Hematopoietic multipotent progenitor cell treated with erythropoietin and hydrocortisone succinate and interleukin-3 and kit ligand, for 8 days (in vitro differentiated cells): ENCODE measurements around the gene EFNA2.
"Not testable (repeated sequence)": the region's sequence is repeated elsewhere in the genome, so short reads cannot be mapped to it uniquely, and the experiment has no call there.

ENCODE experiments used
- DNase-seq: peaks from one replicate; pipeline ENCODE4 v3.0.0-alpha.2; 2015

Gene EFNA2

DNA sequence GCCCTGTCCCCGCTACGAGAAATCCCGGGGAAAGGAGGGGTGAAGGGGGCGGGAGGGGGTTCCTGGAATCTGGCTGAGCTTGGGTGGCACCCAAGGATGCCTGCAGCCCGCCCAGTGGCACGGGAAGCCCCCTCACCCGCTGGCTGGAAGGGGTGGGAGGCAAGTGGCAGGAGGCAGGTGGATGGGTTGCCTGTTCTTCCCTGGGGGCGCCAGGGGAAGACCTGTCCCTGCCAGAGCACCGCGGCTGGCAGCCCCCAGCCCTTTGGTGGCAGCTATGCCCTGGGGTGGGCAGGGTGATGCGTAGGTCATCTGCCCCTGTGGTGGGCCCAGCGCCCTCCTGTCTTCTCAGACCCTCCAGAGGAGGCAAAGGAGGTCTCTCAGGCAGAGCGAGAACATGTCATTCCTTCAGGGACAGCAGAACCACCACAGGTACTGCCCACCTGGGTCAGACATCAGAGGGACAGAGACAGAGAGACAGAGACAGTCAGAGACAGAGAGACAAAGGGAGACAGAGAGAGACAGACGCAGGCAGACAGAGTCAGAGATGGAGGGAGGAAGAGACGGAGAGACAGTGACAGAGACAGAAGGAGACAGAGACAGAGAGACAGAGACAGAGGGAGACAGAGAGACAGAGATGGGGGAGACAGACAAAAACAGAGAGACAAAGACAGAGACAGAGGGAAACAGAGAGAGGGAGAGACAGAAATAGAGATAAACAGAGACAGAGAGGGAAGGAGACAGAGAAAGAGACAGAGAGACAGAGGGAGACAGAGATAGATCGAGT is 36.7 kb downstream of the EFNA2 start:
- DNase-seq: no peak

DNA sequence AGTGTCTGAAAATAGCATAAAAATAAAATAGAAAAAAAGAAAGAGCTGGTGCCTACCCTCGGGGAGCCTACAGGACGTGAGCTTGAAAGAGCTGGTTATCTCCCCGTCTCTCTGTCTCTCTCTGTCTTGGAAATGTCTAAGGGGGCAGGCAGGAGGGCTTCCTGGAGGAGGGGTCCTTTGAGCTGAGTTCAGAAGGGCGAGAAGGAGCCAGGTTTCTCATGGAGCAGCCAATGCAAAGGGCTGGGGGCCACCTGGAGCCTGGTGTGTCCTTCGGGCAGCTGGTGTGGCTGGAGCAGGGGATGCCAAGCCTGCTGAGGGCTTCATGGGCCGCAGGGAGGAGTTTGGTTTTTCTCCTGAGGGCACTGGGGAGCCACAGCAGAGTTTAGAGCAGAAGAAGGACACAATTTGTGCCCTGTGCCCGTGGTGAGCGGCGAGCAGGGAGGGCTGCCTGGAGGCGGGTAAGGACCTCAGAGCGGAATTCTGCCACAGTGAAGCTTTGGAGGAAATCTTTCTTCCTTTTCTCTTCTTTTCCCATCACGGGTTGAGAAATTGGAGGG is 38.7 kb downstream of the EFNA2 start:
- DNase-seq: no peak

DNA sequence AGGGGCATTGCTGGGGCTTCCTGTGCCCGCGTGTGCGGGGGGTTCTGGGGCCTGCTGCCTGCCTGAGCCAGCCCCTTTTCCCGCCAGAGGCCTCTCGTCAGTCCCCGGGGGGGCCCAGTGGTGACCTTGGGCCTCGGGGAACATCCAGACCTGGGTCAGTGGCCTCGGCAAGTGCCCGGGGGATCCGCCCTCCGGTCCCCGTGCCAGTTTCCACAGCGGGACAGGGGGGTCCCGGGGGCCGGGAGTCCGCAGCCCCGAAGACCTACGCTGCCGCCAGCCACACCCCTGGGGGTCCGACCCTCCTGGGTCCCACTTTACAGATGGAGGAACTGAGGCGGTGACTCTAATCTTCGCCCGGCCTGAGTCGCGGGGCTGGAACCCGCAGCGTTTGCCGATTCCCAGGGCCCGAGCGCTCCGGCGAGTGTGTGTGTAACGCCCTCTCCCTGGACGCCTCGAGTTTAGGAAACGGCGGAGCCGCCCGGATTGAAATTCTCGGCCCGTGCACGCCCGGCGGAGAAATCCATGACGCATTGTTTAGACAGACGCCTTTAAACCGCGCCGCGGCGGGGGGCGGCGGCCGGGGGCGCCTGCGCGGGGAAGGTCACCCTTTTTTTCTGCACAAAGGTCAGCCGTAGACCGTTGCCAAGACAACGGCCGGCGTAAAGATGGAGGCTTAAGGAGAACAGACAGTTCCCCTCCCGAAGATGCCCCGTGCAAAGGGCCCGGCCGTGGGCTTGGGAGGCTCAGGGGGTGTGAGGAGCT is 39.3 kb downstream of the EFNA2 start:
- DNase-seq: peak; percentile 4

DNA sequence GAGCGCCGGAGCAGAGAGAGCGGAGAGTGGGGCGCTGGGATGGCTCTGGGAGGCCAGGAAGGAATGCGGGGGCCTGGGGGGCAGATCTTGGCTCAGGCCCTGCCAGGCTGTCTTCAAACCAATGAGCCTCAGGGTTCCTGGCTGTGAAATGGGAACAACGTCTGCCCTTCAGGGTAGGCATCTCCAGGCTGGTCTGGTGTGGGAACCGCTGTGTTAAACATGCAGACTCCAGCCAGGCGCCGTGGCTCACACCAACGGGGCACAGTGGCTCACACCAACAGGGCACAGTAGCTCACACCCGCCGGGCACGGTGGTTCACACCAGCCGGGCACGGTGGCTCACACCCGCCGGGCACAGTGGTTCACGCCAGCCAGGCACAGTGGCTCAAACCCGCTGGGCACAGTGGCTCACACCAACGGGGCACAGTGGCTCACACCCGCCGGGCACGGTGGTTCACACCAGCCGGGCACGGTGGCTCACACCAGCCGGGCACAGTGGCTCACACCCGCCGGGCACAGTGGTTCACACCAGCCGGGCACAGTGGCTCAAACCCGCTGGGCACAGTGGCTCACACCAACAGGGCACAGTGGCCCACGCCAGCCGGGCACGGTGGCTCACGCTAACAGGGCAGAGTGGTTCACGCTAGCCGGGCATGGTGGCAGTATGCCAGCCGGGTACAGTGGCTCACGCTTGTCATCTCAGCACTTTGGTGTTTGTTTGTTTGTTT is 40.1 kb downstream of the EFNA2 start:
- no peak for DNase-seq

DNA sequence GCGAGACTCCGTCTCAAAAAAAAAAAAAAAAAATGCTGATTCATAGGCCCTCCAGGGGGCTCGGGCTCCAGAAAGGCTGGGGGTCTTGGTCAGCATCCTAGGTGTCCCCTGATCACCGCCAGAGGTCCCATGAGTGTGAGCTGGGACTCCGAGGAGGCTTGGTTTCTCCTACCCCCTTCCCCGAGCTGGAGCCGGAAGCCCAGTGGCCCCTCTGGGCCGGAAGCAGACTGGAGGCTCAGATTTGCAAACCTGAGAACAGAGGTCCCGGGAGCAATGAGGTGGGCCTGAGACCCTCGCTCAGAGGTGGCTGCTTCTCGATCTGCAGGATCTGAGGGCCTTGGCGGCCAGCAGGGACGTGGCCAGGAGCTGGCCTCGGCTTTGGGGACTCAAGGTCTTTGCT is 41.5 kb downstream of the EFNA2 start:
- no peak for DNase-seq

DNA sequence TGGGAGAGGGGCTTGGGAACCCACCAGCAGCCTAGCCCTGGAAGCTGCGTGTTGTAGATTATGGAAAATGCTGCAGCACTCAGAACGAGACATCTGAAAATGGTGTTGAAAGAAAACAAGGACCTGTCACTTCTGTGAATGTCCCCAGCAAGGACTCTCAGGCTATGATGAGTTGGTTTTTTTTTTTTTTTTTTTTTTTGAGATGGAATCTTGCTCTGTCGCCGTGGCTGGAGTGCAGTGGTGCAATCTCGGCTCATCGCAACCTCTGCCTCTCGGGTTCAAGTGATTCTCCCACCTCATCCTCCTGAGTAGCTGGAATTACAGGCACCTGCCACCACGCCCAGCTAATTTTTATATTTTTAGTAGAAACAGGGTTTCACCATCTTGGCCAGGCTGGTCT is 46.5 kb downstream of the EFNA2 start:
- not testable (repeated sequence) for DNase-seq

DNA sequence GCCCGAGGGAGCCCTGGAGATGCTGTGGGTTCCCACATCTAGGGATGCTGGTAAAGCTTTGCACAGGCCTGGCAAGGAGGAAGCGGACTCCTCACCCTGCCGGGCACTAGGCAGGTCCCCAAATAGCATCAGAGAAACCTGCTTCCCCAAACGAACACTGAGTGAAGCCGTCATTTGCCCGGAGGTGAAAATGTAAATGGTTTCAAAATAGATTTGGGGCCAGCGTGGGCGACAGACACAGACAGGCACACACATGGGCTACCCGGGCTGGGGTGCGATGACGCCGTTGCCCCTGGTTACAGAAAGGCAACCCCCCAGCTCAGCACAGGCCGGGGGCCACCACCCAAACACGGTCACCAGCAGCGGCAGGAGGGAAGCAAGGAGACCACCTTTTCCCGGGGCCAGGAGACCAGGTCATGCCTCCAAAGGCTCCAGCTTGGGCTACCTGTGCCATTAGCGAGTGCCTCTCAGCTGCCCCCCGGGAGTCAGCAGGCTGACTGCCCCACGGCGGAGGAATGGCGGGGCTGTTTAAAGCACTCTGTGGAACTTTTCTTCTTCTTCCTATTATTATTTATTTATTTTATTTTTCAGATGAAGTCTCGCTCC is 50.5 kb downstream of the EFNA2 start:
- DNase-seq: no peak

DNA sequence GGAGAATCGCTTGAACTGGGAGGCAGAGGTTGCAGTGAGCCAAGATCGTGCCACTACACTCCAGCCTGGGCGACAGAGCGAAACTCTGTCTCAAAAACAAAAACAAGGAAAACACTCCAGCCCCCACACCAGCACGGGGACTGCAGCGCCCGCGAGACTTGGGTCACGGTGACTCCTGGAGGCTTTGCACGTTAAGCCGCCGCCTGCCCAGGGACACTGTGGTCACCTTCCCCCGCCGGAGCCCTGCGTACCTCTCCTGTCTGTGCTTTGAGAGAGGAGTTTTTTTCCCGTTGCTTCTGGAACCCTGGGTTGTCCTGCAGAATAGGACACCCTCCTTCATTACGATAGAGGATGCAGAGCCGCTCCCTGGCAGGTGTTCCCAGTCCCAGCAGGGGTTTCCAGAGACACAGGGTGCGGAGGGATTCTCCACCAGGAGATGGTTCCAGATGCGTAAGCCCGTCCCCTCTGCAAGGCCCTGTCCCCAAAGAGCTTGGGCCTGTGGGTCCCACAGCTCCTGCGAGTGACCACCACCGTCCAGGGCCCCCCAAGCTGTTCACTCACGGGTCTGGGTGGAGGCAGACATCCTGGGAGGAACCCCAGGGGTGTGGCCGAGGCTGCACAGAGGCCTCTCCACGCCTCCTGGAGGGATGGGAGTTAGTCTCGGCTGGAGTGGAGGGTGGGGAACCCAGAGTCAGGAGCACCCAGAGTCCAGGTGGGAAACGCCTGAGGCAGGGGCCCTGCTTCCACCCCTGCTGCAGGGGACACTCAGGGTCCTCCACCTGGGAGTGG is 55.2 kb downstream of the EFNA2 start:
- no peak for DNase-seq

DNA sequence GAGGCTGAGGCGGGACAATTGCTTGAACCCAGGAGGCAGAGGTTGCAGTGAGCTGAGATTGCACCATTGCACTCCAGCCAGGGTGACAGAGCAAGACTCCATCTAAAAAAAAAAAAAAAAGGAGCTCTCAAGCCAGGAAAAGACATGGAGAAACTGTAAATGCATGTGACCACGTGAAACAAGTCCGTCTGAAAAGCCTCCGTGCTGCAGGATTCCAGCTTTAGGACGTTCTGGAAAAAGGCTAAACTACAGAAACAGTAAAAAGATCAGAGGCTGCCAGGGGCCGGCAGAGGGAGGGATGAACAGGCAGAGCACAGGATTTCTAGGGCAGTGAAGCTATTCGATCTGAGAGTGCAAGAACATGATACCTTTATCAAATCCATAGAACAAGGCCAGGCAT is 57.4 kb downstream of the EFNA2 start:
- no peak for DNase-seq

DNA sequence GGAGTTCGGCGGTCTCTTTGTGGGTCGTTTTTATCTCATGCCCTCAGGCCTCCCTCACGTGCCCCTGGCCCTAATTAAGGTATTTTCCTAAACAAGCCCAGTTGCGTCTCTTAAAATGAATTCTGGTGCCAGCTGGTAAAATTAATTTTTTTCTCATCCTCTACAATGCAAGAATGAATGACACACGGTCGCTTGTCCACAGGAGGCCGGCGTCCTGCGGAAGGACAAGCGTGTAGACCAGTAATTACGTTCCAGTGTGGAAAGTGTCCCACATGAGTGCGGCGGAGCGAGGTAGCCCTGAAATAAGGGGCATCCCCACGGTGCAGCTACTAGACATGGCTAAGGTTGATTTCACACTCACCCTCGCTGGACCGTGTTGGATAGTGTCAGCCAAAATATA is 63.5 kb downstream of the EFNA2 start:
- no peak for DNase-seq

DNA sequence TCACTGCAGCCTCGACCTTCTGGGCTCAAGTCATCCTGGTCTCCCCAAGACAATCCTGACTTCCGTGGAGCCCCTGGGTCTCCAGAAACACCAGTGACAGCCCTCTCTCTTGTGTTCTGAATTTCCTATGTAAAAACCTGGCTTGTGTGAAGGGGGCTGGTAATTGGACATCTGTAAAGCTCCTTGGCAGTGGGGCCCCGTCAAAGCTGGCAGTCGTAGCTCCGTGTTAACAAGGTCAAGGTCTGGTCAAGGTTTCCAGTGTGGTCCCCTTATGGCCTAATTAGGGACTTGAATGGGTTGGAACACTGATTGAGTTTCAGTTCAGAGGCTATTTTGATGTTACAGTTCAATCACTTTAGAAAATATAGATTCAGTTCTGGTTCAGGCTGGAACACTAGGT is 65.2 kb downstream of the EFNA2 start:
- no peak for DNase-seq
